WTC11 (cell line): ENCODE data around the gene ATP2B2. TPM values are rescaled to one million over a fixed set of nuclear protein-coding genes. Genes with fewer than 3 reads are reported as not detected.

Experiments
- ATAC-seq: fragments of 200-7000 bp; cut with Tn5 transposase; 2 replicates; pipeline ENCODE4 v1.10.0; 2021; ENCODE audit warnings: mild to moderate bottlenecking, moderate library complexity
- CTCF ChIA-PET: fragments of 300-600 bp; sonication (Branson Sonifier 250); formaldehyde crosslinking; loops from one replicate; lab custom pipeline; 2021; ENCODE audit warnings: antibody characterized with exemption; lab: Charles Lee
- POLR2A ChIA-PET: fragments of 350-600 bp; sonication (Branson Sonifier 250); formaldehyde crosslinking; loops from one replicate; lab custom pipeline; 2021; ENCODE audit warnings: antibody characterized with exemption; lab: Charles Lee
- DNase-seq: peaks from one replicate; pipeline ENCODE4 v3.0.0; 2021; ENCODE audit warnings: low spot score
- H3K27ac Mint-ChIP-seq: 2 replicates; pipeline ENCODE4 v1.8.0; 2021; ENCODE audit warnings: mixed read lengths
- H3K27me3 Mint-ChIP-seq: 2 replicates; pipeline ENCODE4 v1.8.0; 2021; ENCODE audit warnings: low read depth, mild to moderate bottlenecking, moderate library complexity, mixed read lengths
- H3K36me3 Mint-ChIP-seq: 2 replicates; pipeline ENCODE4 v1.8.0; 2021; ENCODE audit warnings: mixed read lengths
- H3K4me1 Mint-ChIP-seq: 2 replicates; pipeline ENCODE4 v1.8.0; 2022; ENCODE audit warnings: mixed read lengths
- H3K4me3 Mint-ChIP-seq: 2 replicates; pipeline ENCODE4 v1.8.0; 2021; ENCODE audit warnings: mild to moderate bottlenecking, moderate library complexity, mixed read lengths
- H3K9me3 Mint-ChIP-seq: 2 replicates; pipeline ENCODE4 v1.8.0; 2021; ENCODE audit warnings: mixed read lengths
- CBFB ChIP-seq: sonication (generic); formaldehyde crosslinking; IDR thresholded peaks from 2 replicates; pipeline ENCODE4 v1.8.1; 2022; ENCODE audit warnings: mild to moderate bottlenecking, low read depth, missing genetic modification reagents
- ELF4 ChIP-seq: sonication (generic); formaldehyde crosslinking; IDR thresholded peaks from 2 replicates; pipeline ENCODE4 v1.8.1; 2022; ENCODE audit warnings: low read depth, mild to moderate bottlenecking, moderate library complexity, missing genetic modification reagents
- IRF2 ChIP-seq: sonication (generic); formaldehyde crosslinking; IDR thresholded peaks from 2 replicates; pipeline ENCODE4 v1.8.0; 2022; ENCODE audit warnings: low read depth, missing genetic modification reagents, borderline replicate concordance
- MXD4 ChIP-seq: fragments of 250-450 bp; sonication (Bioruptor Pico); IDR thresholded peaks from 2 replicates; pipeline ENCODE4 v1.8.0; 2021; ENCODE audit warnings: mild to moderate bottlenecking, moderate library complexity, borderline replicate concordance
- NR2C2 ChIP-seq: sonication (generic); formaldehyde crosslinking; IDR thresholded peaks from 2 replicates; pipeline ENCODE4 v1.8.0; 2022; ENCODE audit warnings: mild to moderate bottlenecking, missing genetic modification reagents
- TEAD4 ChIP-seq: sonication (generic); formaldehyde crosslinking; IDR thresholded peaks from 2 replicates; pipeline ENCODE4 v1.8.0; 2022; ENCODE audit warnings: mild to moderate bottlenecking, missing genetic modification reagents
- ZNF121 ChIP-seq: sonication (generic); formaldehyde crosslinking; IDR thresholded peaks from 2 replicates; pipeline ENCODE4 v1.8.0; 2023; ENCODE audit warnings: missing genetic modification reagents
- ZNF317 ChIP-seq: sonication (generic); formaldehyde crosslinking; IDR thresholded peaks from 2 replicates; pipeline ENCODE4 v1.8.1; 2023; ENCODE audit warnings: low read depth, mild to moderate bottlenecking, moderate library complexity, missing genetic modification reagents, borderline replicate concordance
- ZNF396 ChIP-seq: fragments of 250-450 bp; sonication (Bioruptor Pico); IDR thresholded peaks from 2 replicates; pipeline ENCODE4 v1.8.0; 2021; ENCODE audit warnings: mild to moderate bottlenecking, moderate library complexity, borderline replicate concordance
- ZNF423 ChIP-seq: fragments of 250-450 bp; sonication (Bioruptor Pico); IDR thresholded peaks from 2 replicates; pipeline ENCODE4 v2.1.2; 2022; ENCODE audit warnings: mild to moderate bottlenecking, moderate library complexity
- total RNA-seq: library from RNA; stranded (reverse); gene quantifications from 3 replicates; pipeline ENCODE4 v1.2.3, GENCODE V29; 2021
- TF ChIP-seq, protein P1 (sequence below): sonication (generic); formaldehyde crosslinking; IDR thresholded peaks from 2 replicates; pipeline ENCODE4 v1.8.0; 2023; ENCODE audit warnings: missing genetic modification reagents, mild to moderate bottlenecking, borderline replicate concordance
- TF ChIP-seq, protein P2 (sequence below): sonication (generic); formaldehyde crosslinking; IDR thresholded peaks from 2 replicates; pipeline ENCODE4 v1.8.1; 2023; ENCODE audit warnings: mild to moderate bottlenecking, missing genetic modification reagents, moderate library complexity
- TF ChIP-seq, protein P3 (sequence below): fragments of 250-450 bp; sonication (Bioruptor Pico); IDR thresholded peaks from 2 replicates; pipeline ENCODE4 v2.1.2; 2022; ENCODE audit warnings: mild to moderate bottlenecking, moderate library complexity
- TF ChIP-seq, protein P4 (sequence below): sonication (generic); formaldehyde crosslinking; IDR thresholded peaks from 2 replicates; pipeline ENCODE4 v1.8.1; 2023; ENCODE audit warnings: mild to moderate bottlenecking, moderate library complexity, missing genetic modification reagents
- TF ChIP-seq, protein P5 (sequence below): sonication (generic); formaldehyde crosslinking; IDR thresholded peaks from 2 replicates; pipeline ENCODE4 v1.8.0; 2022; ENCODE audit warnings: mild to moderate bottlenecking, missing genetic modification reagents
- TF ChIP-seq, protein P6 (sequence below): sonication (generic); formaldehyde crosslinking; IDR thresholded peaks from 2 replicates; pipeline ENCODE4 v1.8.1; 2023; ENCODE audit warnings: mild to moderate bottlenecking, missing genetic modification reagents

Gene ATP2B2
- total RNA-seq, 1 experiment from 2014 or later = 0.48 TPM

DNA sequence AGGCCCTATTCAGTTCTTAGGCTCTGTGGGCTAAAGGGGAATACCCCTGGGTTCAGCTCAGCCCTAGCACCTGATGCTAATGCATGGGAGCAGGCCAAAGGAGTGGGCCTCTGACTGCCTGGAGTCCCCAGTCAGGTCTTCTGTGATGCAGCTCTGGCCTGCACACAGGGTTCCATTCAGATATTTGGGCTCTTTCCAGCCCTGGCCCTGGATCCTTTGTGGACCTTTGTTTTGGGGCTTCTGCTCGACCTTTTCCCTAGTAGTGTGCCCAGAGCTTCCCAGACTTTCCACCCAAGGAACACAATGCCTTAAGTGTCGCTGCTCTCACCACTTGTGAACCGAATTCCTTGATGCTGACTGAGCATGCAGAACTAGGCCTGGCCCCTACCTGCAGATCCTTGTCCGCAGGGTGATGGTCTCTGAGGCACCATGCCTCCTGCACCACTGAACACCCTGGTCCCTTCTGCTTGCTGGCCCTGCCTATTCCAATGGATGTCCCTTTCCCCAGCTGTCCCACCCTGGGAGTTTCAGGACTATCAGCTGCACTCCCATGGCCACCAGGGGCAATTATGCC, 189.5 kb downstream of the ATP2B2 start:
- no peaks in the 10 kb centered on the region for H3K27me3 Mint-ChIP-seq
- no peaks in the 10 kb centered on the region for H3K9me3 Mint-ChIP-seq
- H3K27ac Mint-ChIP-seq = no peak overlapping the region
- no peak for DNase-seq
- H3K4me1 Mint-ChIP-seq = peaks cover 7% of the 10 kb centered on the region
- peaks cover 72% of the 10 kb centered on the region for H3K36me3 Mint-ChIP-seq
- CTCF ChIA-PET = no interaction called here
- POLR2A ChIA-PET = no interaction called here
- H3K4me3 Mint-ChIP-seq = no peak overlapping the region
- no peak for TF ChIP-seq ELF4 (CRISPR knock-in tag)
- TF ChIP-seq, protein P1, sequence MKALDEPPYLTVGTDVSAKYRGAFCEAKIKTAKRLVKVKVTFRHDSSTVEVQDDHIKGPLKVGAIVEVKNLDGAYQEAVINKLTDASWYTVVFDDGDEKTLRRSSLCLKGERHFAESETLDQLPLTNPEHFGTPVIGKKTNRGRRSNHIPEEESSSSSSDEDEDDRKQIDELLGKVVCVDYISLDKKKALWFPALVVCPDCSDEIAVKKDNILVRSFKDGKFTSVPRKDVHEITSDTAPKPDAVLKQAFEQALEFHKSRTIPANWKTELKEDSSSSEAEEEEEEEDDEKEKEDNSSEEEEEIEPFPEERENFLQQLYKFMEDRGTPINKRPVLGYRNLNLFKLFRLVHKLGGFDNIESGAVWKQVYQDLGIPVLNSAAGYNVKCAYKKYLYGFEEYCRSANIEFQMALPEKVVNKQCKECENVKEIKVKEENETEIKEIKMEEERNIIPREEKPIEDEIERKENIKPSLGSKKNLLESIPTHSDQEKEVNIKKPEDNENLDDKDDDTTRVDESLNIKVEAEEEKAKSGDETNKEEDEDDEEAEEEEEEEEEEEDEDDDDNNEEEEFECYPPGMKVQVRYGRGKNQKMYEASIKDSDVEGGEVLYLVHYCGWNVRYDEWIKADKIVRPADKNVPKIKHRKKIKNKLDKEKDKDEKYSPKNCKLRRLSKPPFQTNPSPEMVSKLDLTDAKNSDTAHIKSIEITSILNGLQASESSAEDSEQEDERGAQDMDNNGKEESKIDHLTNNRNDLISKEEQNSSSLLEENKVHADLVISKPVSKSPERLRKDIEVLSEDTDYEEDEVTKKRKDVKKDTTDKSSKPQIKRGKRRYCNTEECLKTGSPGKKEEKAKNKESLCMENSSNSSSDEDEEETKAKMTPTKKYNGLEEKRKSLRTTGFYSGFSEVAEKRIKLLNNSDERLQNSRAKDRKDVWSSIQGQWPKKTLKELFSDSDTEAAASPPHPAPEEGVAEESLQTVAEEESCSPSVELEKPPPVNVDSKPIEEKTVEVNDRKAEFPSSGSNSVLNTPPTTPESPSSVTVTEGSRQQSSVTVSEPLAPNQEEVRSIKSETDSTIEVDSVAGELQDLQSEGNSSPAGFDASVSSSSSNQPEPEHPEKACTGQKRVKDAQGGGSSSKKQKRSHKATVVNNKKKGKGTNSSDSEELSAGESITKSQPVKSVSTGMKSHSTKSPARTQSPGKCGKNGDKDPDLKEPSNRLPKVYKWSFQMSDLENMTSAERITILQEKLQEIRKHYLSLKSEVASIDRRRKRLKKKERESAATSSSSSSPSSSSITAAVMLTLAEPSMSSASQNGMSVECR (CRISPR knock-in tag) = no peak
- no peak for ATAC-seq

DNA sequence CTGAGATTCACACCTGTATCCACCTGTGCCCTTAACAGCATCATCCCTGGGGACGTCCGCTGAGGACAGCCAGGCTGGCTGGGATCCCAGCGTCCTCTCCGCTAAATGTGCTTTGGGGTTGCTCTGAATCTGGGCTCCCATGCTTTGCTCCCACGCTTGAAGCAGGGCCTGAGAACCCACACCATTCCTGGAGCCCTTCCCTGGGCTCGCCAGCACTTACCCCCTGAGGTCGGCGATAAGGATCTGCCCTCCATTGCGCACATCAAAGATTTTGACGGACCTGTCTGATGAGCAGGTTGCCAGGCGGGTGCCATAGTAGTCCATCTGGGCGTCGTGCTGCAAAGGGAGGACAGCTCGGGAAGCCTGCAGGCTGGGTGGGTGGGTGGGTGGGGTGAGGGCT, 190.3 kb downstream of the ATP2B2 start:
- DNase-seq (no peak), ATAC-seq (no peak)
- H3K4me3 Mint-ChIP-seq = no peak overlapping the region
- ChIA-PET POLR2A (interaction anchor here (0.5 kb wide), 1 partner anchor 75 kb away, joined by 3 read pairs; no protein-coding TSS in a partner anchor), CTCF (no interaction called here)
- H3K36me3 Mint-ChIP-seq = peaks cover 78% of the 10 kb centered on the region
- TF ChIP-seq, protein P2, sequence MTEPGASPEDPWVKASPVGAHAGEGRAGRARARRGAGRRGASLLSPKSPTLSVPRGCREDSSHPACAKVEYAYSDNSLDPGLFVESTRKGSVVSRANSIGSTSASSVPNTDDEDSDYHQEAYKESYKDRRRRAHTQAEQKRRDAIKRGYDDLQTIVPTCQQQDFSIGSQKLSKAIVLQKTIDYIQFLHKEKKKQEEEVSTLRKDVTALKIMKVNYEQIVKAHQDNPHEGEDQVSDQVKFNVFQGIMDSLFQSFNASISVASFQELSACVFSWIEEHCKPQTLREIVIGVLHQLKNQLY = no peak
- TF ChIP-seq, protein P3, sequence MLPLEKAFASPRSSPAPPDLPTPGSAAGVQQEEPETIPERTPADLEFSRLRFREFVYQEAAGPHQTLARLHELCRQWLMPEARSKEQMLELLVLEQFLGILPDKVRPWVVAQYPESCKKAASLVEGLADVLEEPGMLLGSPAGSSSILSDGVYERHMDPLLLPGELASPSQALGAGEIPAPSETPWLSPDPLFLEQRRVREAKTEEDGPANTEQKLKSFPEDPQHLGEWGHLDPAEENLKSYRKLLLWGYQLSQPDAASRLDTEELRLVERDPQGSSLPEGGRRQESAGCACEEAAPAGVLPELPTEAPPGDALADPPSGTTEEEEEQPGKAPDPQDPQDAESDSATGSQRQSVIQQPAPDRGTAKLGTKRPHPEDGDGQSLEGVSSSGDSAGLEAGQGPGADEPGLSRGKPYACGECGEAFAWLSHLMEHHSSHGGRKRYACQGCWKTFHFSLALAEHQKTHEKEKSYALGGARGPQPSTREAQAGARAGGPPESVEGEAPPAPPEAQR (CRISPR knock-in tag) = no peak
- TF ChIP-seq ZNF423 (CRISPR knock-in tag) (no peak), ZNF396 (CRISPR knock-in tag) (no peak), ZNF121 (CRISPR knock-in tag) (no peak), MXD4 (CRISPR knock-in tag) (no peak), IRF2 (CRISPR knock-in tag) (no peak), ELF4 (CRISPR knock-in tag) (no peak), NR2C2 (CRISPR knock-in tag) (no peak), TEAD4 (CRISPR knock-in tag) (no peak), ZNF317 (CRISPR knock-in tag) (no peak), CBFB (no peak)
- TF ChIP-seq, protein P4, sequence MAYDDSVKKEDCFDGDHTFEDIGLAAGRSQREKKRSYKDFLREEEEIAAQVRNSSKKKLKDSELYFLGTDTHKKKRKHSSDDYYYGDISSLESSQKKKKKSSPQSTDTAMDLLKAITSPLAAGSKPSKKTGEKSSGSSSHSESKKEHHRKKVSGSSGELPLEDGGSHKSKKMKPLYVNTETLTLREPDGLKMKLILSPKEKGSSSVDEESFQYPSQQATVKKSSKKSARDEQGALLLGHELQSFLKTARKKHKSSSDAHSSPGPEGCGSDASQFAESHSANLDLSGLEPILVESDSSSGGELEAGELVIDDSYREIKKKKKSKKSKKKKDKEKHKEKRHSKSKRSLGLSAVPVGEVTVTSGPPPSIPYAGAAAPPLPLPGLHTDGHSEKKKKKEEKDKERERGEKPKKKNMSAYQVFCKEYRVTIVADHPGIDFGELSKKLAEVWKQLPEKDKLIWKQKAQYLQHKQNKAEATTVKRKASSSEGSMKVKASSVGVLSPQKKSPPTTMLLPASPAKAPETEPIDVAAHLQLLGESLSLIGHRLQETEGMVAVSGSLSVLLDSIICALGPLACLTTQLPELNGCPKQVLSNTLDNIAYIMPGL (CRISPR knock-in tag) = no peak
- TF ChIP-seq, protein P5, sequence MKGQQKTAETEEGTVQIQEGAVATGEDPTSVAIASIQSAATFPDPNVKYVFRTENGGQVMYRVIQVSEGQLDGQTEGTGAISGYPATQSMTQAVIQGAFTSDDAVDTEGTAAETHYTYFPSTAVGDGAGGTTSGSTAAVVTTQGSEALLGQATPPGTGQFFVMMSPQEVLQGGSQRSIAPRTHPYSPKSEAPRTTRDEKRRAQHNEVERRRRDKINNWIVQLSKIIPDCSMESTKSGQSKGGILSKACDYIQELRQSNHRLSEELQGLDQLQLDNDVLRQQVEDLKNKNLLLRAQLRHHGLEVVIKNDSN (CRISPR knock-in tag) = no peak
- TF ChIP-seq, protein P6, sequence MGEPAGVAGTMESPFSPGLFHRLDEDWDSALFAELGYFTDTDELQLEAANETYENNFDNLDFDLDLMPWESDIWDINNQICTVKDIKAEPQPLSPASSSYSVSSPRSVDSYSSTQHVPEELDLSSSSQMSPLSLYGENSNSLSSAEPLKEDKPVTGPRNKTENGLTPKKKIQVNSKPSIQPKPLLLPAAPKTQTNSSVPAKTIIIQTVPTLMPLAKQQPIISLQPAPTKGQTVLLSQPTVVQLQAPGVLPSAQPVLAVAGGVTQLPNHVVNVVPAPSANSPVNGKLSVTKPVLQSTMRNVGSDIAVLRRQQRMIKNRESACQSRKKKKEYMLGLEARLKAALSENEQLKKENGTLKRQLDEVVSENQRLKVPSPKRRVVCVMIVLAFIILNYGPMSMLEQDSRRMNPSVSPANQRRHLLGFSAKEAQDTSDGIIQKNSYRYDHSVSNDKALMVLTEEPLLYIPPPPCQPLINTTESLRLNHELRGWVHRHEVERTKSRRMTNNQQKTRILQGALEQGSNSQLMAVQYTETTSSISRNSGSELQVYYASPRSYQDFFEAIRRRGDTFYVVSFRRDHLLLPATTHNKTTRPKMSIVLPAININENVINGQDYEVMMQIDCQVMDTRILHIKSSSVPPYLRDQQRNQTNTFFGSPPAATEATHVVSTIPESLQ (CRISPR knock-in tag) = no peak
- no peak overlapping the region for H3K27ac Mint-ChIP-seq
- peaks cover 7% of the 10 kb centered on the region for H3K4me1 Mint-ChIP-seq
- H3K27me3 Mint-ChIP-seq = no peaks in the 10 kb centered on the region
- H3K9me3 Mint-ChIP-seq = no peaks in the 10 kb centered on the region
